ENCODE data around the gene EIPR1.

- TF ChIP-seq EP300 (IDR thresholded peaks at IDR 0.05; ENCODE audit: low read depth) (no peak), CTCF (IDR thresholded peaks at IDR 0.05) (no peak), POLR2A (IDR thresholded peaks at IDR 0.05) (no peak), POLR2AphosphoS5 (IDR thresholded peaks at IDR 0.05) (no peak)
Measured at GRCh38 chr2:3389193-3389592, 11.6 kb upstream of the EIPR1 start.
